Activated T-helper 17 cell treated with anti-CD3 and anti-CD28 coated beads, Interleukin-2, amount 50 U/mL, for 72 hours (primary cell): Measurements from ENCODE around the gene SIGLEC7. TPM values are rescaled to one million over a fixed set of nuclear protein-coding genes. Genes with fewer than 3 reads are reported as not detected.

Experiments used
- ATAC-seq: fragments of 150-1000 bp; cut with Tn5 transposase; replicated peaks from 2 replicates; pipeline ENCODE4 v1.10.0; 2021; ENCODE audit warnings: mild to moderate bottlenecking, moderate library complexity
- H3K27ac Mint-ChIP-seq: one replicate; pipeline ENCODE4 v1.8.0; 2022; ENCODE audit warnings: mixed read lengths
- H3K27me3 Mint-ChIP-seq: one replicate; pipeline ENCODE4 v1.8.0; 2022; ENCODE audit warnings: mixed read lengths
- H3K36me3 Mint-ChIP-seq: one replicate; pipeline ENCODE4 v1.8.0; 2022; ENCODE audit warnings: low read depth, mild to moderate bottlenecking, mixed read lengths
- H3K4me1 Mint-ChIP-seq: one replicate; pipeline ENCODE4 v1.8.0; 2022; ENCODE audit warnings: mixed read lengths
- H3K4me3 Mint-ChIP-seq: one replicate; pipeline ENCODE4 v1.8.0; 2022; ENCODE audit warnings: mild to moderate bottlenecking, mixed read lengths
- H3K9me3 Mint-ChIP-seq: one replicate; pipeline ENCODE4 v1.8.0; 2022; ENCODE audit warnings: mixed read lengths
- total RNA-seq, 2 donors: library from RNA; stranded (reverse); gene quantifications; one replicate each; pipeline ENCODE4 v1.2.3, GENCODE V29; 2022

The SIGLEC7 gene
- total RNA-seq, 2 donors from 2014 or later = not detected

DNA sequence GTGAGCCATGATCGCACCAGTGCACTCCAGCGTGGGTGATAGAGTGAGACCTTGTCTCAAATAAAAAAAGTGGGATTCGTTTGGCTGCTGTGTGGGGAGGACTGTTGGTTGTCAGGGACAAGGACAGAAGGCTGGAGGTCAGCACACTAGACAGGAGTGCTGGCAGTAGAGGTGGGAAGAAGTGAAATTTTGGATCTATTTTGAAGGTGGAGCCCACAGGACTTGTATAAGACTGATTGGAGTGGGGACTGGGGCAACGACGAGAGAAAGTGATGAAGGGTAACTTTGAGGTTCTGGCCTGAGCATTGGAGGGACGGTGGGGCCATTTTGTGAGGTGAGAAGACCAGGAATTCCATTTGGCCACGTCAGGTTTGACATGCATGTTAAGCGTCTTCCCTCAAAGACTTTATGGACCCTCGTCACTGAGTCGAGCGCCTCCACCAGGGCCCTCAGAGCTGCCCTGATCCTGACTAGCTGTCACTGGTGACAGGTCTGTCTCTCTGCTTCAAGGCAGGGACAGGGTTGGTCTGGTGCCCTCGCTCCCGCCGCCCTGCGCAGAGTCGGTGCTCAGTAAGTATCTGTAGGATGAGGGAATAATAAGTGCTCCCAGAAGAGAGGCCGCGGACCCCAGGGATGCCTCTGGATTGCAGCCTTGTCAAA is 34.6 kb upstream of the SIGLEC7 start:
- H3K36me3 Mint-ChIP-seq = peaks cover 42% of the 10 kb centered on the region
- H3K9me3 Mint-ChIP-seq = no peaks in the 10 kb centered on the region
- ATAC-seq = no peak
- peak overlapping the region; percentile 99 for H3K27ac Mint-ChIP-seq
- peaks cover 26% of the 10 kb centered on the region for H3K4me1 Mint-ChIP-seq
- no peaks in the 10 kb centered on the region for H3K27me3 Mint-ChIP-seq
- peak overlapping the region; percentile 99 for H3K4me3 Mint-ChIP-seq

DNA sequence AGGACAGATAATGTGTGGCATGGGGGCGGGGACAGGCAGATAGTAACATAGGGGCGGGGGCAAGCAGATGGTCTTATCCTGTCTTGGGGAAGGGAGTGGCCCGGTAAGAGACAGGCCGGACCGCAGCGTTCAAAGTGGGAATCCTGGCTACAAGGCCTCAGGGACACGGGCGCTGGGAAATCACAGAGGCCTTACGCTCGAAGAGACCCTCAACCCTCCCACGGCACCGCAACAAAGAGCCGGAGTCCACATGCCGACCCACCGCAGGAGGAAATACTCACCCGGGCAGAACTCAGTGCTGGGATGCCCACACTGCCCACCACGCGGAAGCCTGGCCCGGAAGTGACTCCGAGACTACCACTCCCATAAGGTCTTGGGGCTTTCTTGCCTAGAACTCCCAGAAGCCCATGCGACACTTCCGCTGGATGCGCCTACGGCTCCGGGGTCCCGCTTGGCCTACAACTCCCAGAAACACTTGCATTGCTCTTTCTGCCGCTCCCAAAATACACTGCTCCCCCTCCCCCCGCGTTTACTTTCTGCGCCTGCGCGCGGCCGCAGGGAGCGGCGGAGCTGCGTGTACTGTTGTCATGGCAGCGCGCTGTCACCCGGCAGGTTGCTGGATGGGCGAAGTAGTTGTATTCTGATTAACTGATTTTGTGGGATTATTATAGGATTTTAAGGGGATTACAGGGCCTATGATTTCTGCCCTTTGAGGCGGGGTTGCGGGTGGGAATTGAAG is 33.9 kb upstream of the SIGLEC7 start, which contains the start of gene CTU1:
TSS of gene CTU1 (minus strand) at position 344 of the 739 bp plus-strand sequence. CDS start 3,840 bp downstream, outside the sequence.
- Mint-ChIP-seq H3K36me3 (peaks cover 35% of the 10 kb centered on the region), H3K27ac (peak within 1 kb of the TSS; percentile 99), H3K27me3 (no peaks in the 10 kb centered on the region), H3K4me1 (peaks cover 22% of the 10 kb centered on the region), H3K4me3 (peak within 1 kb of the TSS; percentile 99), H3K9me3 (no peaks in the 10 kb centered on the region)
- ATAC-seq = peak; percentile 99

DNA sequence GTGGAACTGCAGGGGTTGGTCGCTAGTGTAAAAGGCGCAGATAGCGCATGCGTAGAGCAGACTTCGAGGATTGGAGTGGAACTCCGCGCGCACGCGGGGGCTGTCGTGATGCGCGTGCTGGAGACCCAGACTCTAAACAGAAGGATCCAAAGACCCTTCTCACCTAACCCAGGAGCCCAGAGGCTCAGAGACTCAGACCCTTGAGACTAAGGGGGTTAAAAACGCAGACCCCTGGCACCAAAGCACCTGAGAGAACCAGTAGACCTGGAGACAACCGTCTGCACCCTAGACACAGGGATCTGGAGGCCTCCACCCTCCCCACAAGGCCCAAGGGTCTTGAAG is 33.3 kb upstream of the SIGLEC7 start:
- Mint-ChIP-seq H3K27me3 (no peaks in the 10 kb centered on the region), H3K9me3 (no peaks in the 10 kb centered on the region), H3K4me1 (peaks cover 22% of the 10 kb centered on the region), H3K36me3 (peaks cover 30% of the 10 kb centered on the region), H3K4me3 (peak overlapping the region; percentile 99), H3K27ac (peak overlapping the region; percentile 99)
- peak; percentile 30 for ATAC-seq

DNA sequence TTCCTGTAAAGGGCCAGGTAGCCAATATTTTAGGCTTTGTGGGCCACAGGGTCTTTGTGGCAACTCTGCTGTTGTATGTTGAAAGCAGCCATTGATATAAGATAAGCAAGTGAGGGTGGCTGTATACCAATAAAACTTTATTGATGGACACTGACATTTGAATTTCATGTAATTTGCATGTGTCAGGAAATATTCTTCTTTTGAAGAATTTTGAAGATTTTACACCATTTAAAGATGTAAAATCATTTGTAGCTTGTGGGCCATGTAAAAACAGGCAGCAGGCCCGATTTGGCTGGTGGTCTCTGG is 31.5 kb upstream of the SIGLEC7 start:
- H3K36me3 Mint-ChIP-seq = peaks cover 15% of the 10 kb centered on the region
- H3K9me3 Mint-ChIP-seq = no peaks in the 10 kb centered on the region
- no peak overlapping the region for H3K27ac Mint-ChIP-seq
- no peak for ATAC-seq
- no peaks in the 10 kb centered on the region for H3K27me3 Mint-ChIP-seq
- H3K4me1 Mint-ChIP-seq = peaks cover 11% of the 10 kb centered on the region
- no peak overlapping the region for H3K4me3 Mint-ChIP-seq

DNA sequence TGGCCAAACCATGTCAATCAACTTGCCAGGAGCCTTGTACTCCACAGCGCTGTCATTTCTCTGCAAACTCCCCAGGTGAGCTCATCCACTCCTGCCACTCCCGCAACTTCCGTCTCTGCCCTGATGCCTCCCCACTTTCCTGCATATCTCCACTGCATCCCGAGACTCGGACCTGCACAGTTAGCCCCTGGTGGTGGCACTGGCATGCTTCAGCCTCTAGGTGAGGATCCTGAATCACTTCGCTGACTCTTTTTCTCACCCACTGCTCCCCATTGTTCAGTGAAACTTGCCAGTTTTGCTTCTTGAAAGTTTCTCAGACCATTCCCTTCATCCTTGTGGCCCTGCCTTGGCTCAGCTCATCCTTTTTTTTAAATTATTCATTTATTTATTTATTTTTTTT is 30.5 kb upstream of the SIGLEC7 start:
- H3K9me3 Mint-ChIP-seq = no peaks in the 10 kb centered on the region
- peaks cover 8% of the 10 kb centered on the region for H3K36me3 Mint-ChIP-seq
- H3K4me1 Mint-ChIP-seq = peaks cover 10% of the 10 kb centered on the region
- ATAC-seq = no peak
- H3K27ac Mint-ChIP-seq = no peak overlapping the region
- no peak overlapping the region for H3K4me3 Mint-ChIP-seq
- H3K27me3 Mint-ChIP-seq = no peaks in the 10 kb centered on the region

DNA sequence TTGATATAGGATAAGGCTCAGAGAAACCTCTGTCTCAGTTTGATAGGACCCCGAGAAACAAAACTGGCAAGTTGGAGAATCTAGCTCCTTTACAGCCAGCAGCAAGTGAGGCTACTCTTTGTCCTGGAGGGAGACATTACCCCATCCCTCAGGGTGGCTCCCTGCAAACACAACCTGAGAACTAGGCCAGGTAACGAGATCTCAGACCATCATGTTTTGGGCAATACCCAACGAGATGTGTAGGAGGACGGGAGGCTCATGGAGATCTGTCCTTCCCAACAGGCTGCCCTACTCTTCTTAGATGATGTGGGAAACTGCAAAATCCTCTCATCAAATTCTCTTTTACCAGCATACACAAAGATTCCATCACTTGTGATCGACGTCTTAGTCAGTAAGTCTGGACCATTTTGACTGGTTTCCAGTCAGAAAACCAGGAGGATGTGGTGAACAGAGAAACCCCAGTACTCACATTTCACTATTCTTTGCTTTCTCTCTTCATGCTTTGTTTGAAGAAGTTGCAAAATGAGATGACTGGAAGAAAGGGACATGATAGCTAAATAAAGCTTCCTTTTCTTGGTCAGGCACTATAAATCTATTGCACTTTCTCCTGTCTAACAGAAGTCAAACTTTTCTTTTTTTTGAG is 27.9 kb upstream of the SIGLEC7 start:
- Mint-ChIP-seq H3K9me3 (no peaks in the 10 kb centered on the region), H3K27me3 (no peaks in the 10 kb centered on the region), H3K4me3 (no peak overlapping the region), H3K4me1 (peaks cover 5% of the 10 kb centered on the region), H3K36me3 (no peaks in the 10 kb centered on the region), H3K27ac (no peak overlapping the region)
- peak; percentile 92 for ATAC-seq

DNA sequence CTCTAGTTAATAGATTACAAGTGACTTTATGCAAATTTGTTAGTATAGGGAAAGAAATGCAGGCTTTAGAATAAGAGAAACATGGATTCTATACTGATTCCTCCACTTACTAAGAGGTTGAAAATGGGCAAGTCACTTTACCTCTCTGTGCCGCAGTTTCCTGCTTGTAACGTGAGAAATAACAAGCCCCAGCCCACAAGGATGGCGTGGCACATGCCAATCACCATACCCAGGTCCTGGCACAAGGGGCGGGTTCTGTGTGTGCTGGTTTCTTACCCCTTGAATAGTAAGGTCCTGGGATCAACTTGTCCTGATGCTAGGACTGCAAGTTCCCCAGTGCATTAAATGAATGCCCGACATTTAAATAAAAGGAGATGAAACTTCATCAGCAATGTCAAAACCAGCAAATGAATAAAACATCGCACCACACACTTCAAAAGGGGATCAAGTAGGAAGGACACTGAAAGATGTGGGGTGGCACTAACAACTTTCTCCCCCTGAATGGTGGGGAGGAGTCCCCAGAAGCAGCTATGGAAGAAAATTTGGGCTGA is 25.3 kb upstream of the SIGLEC7 start:
- peak overlapping the region; percentile 42 for H3K4me3 Mint-ChIP-seq
- no peaks in the 10 kb centered on the region for H3K27me3 Mint-ChIP-seq

DNA sequence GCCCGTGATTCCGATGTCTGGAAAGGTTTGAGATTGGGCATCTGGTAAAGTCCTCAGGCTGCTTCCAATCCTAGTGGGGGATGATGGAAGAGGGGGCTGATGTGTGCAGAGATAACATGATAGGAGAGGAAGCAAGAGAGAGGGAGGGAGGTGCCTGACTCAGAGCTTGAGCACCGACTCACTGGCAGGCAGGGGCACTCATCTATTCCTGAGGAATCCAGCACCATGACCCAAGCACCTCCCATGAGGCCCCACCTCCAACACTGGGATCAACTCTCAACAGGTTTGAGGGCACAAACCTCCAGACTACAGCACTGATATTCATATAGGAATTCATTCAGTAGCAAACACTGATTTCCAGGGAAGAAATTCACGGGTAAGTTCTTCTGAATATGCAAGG is 23.0 kb upstream of the SIGLEC7 start:
- no peak overlapping the region for H3K27ac Mint-ChIP-seq
- H3K27me3 Mint-ChIP-seq = no peaks in the 10 kb centered on the region
- peaks cover 3% of the 10 kb centered on the region for H3K9me3 Mint-ChIP-seq
- ATAC-seq = no peak
- peaks cover 15% of the 10 kb centered on the region for H3K4me1 Mint-ChIP-seq
- H3K4me3 Mint-ChIP-seq = no peak overlapping the region
- no peaks in the 10 kb centered on the region for H3K36me3 Mint-ChIP-seq

More for the DNA sequence above, 25.3 kb upstream of the SIGLEC7 start:
- H3K9me3 Mint-ChIP-seq = peaks cover 3% of the 10 kb centered on the region
- H3K36me3 Mint-ChIP-seq = no peaks in the 10 kb centered on the region
- ATAC-seq = peak; percentile 38
- peaks cover 5% of the 10 kb centered on the region for H3K4me1 Mint-ChIP-seq
- no peak overlapping the region for H3K27ac Mint-ChIP-seq

DNA sequence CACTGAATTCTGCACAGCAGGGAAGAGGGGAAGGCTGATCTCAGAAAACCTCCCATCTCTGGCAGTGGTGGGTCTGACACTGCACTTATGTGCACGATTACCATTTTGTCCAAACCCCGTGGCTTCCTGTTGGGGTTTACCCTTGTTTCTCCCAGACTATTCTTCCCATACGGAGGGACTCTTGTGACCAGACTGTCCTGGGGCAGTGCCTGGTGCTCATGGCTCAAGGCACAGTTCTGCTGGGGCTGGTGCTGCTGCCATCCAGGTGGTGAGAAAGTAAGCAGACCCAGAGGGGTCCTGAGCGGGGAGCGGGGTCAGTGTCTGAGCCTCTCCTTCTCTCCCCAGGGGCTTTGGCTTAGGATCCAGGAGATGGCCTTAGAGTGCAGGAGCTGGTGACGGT is 22.5 kb upstream of the SIGLEC7 start:
- H3K4me3 Mint-ChIP-seq = no peak overlapping the region
- H3K36me3 Mint-ChIP-seq = no peaks in the 10 kb centered on the region
- peaks cover 18% of the 10 kb centered on the region for H3K4me1 Mint-ChIP-seq
- H3K27me3 Mint-ChIP-seq = no peaks in the 10 kb centered on the region
- no peak overlapping the region for H3K27ac Mint-ChIP-seq
- ATAC-seq = no peak
- peaks cover 3% of the 10 kb centered on the region for H3K9me3 Mint-ChIP-seq

DNA sequence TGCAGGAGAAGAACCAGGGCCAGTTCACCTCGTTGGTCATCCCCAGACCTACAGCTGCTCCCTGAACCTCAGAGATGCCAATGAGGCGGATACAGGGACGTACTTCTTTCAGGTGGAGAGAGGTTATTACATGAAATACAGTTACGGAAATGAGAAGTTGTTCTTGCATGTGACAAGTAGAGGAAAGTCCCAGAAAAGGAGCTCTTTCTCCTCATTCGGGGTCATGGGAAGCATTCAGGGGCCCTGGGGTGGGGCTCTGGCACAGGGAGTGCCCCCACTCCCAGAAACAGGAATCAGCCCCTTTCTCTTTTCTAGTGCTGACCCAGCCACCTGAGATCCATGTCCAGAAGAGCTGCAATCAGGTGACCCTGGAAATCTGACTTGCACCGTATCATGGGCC is 21.9 kb upstream of the SIGLEC7 start:
- no peak for ATAC-seq
- H3K27me3 Mint-ChIP-seq = no peaks in the 10 kb centered on the region
- H3K4me1 Mint-ChIP-seq = peaks cover 18% of the 10 kb centered on the region
- H3K9me3 Mint-ChIP-seq = peaks cover 3% of the 10 kb centered on the region
- no peak overlapping the region for H3K27ac Mint-ChIP-seq
- no peak overlapping the region for H3K4me3 Mint-ChIP-seq
- no peaks in the 10 kb centered on the region for H3K36me3 Mint-ChIP-seq

DNA sequence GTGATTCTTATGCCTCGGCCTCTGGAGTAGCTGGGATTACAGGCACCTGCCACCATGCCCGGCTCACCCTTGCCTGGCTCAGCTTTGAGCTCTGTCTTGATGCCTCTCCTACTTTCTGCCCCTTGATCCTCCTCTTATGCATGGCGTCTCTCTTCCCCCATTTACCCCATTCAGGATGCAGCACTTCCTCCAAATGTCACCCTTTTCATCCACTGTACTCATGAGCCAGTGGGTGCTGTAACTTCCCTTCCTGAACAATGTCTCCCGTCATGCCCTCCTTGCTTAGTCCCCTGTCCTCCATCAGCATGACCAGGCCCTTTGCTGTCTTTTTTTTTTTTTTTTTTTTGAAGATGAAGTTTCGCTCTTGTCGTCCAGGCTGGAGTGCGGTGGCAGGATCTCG is 20.8 kb upstream of the SIGLEC7 start:
- no peaks in the 10 kb centered on the region for H3K27me3 Mint-ChIP-seq
- no peaks in the 10 kb centered on the region for H3K36me3 Mint-ChIP-seq
- ATAC-seq = no peak
- no peak overlapping the region for H3K4me3 Mint-ChIP-seq
- peaks cover 3% of the 10 kb centered on the region for H3K9me3 Mint-ChIP-seq
- no peak overlapping the region for H3K27ac Mint-ChIP-seq
- H3K4me1 Mint-ChIP-seq = peaks cover 14% of the 10 kb centered on the region

DNA sequence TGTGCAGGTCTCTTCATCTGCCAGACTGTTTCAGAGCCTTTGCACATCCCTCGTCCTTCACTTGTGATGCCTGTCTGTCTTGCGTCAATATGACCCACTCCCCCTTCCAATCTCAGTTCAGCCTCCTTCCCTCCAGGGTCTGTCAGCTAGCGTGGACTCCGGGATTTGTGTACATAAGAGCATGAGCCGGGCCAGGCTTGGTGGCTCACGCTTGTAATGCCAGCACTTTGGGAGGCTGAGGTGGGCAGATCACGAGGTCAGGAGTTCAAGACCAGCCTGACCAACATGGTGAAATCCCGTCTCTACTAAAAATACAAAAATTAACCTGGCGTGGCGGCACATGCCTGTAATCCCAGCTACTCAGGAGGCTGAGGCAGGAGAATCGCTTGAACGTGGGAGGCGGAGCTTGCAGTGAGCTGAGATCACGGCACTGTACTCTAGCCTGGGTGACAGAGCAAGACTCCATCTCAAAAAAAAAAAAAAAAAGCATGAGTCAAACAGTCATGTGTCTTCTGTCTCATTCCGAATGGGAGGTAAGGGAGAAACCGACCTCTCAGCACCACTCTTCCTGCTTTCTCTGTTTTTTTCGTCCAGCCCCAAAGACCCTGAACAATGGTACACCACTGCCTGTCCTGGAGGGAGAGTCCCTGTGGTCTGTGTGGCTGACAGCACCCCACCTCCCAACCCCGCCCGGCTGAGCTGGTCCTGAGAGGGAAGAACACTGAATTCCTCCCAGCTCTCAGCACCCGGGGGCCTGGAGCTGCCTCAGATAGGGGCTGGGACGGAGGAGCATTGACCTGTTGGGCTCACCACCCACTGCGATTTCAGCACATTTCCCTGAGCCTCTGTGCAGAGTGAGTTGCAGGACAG is 19.8 kb upstream of the SIGLEC7 start:
- no peaks in the 10 kb centered on the region for H3K27me3 Mint-ChIP-seq
- no peak overlapping the region for H3K27ac Mint-ChIP-seq
- ATAC-seq = peak; percentile 53
- peaks cover 3% of the 10 kb centered on the region for H3K9me3 Mint-ChIP-seq
- H3K36me3 Mint-ChIP-seq = no peaks in the 10 kb centered on the region
- peaks cover 13% of the 10 kb centered on the region for H3K4me1 Mint-ChIP-seq
- no peak overlapping the region for H3K4me3 Mint-ChIP-seq

DNA sequence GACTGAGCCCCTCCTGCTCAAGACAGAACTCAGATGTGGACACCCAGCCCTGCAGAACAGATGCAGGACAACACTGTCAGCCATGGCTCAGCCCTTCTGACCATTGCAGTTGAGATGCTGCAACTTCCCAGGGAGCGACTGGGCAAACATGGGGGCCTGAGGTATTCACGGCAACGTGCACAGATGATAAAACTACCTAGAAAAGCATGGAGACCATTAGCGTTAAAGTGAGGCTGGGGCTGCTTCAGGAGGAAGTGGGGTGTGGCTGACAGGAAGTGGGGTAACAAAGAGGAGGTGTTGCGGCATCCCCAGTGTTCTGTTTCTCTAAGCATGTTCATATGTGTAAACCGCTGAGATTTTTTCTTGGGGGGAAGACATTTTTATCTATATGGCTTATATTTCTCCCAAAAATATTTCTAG is 18.7 kb upstream of the SIGLEC7 start:
- peaks cover 3% of the 10 kb centered on the region for H3K9me3 Mint-ChIP-seq
- peak; percentile 69 for ATAC-seq

DNA sequence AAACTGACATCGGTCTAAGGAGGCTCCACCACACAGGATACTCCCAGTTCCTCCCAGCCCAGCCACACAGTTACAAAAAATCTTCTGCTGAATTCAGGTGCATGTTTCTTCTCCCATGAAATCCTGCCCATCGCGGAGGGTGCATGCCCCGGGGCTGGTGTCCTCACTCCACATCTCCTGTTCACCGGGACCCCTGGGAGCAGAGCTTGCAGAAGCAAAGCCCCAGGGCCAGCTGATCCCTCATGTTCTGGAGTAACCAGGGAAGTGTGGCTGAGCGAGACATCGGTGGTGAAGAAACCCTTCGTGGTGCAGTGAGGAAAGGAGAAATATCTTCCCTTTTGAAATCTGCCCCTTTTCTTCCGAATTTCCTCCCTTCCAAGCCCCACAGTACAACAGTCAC is 18.3 kb upstream of the SIGLEC7 start:
- Mint-ChIP-seq H3K36me3 (no peaks in the 10 kb centered on the region), H3K4me3 (peak overlapping the region; percentile 63), H3K27ac (peak overlapping the region; percentile 70), H3K27me3 (no peaks in the 10 kb centered on the region), H3K4me1 (peaks cover 18% of the 10 kb centered on the region), H3K9me3 (peaks cover 3% of the 10 kb centered on the region)
- no peak for ATAC-seq

More for the DNA sequence above, 18.7 kb upstream of the SIGLEC7 start:
- peak overlapping the region; percentile 70 for H3K27ac Mint-ChIP-seq
- H3K27me3 Mint-ChIP-seq = no peaks in the 10 kb centered on the region
- no peaks in the 10 kb centered on the region for H3K36me3 Mint-ChIP-seq
- peak overlapping the region; percentile 63 for H3K4me3 Mint-ChIP-seq
- H3K4me1 Mint-ChIP-seq = peaks cover 14% of the 10 kb centered on the region
